NCI-H2107 treated with DMSO at 0.1 percent for 48 hours (cell line): ENCODE data around the gene TRIM46.
A peak's percentile ranks its signal among the peaks of the same experiment; 100 is the strongest.

ENCODE experiments used
- DNase-seq: peaks from one replicate; lab custom pipeline; 2025; ENCODE audit not compliant: unreplicated experiment; lab: John Stamatoyannopoulos, UW

TRIM46 gene

GRCh38 chr1:155170806-155171205, 2.8 kb upstream of the TRIM46 start:
- DNase-seq = no peak

DNA sequence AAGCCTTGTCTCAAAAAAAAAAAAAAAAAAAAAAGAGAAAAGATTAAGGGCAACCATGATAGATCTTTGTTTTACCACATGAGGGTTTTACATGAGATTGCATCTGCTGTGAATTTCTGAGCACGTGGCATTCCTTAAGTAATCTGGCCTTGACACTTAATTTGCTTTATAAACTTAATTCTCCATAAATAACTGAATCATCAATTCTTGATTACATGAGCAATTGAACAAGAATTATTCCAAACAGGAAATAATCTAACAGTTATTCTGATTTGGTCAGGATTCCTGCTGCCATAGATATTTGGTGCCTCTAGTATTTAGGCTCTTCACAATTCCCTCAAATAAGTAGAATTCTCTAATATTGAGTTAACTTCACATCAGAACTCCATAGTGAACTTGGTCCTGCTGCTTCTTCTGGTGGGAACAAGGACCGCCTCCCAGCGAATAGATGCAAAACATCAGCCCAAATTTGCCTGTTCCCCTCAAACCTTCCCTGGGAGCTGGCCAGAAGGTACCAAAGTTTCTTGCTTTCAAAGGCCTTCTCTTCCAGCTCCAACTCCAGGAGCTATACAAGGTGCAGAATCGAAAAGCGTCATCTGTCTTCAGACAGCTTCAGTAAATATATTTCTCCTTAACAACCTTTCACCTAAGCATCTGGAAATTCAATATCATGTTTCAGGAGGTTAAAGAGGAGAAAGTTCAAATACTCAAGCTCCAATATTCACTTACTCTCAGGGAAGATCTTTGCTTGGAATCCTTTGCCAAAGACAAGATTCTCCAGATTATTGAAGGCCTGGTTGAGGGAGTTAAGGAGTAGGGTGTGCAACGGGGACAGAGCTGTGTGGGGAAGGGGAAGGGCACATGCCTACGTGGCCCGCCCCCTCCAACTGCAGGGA, 1.6 kb upstream of the TRIM46 start:
- DNase-seq = no peak

- DNase-seq = peak; percentile 96
Measured at GRCh38 chr1:155172732-155173477, 744 bp upstream of the TRIM46 start, which contains the start of gene KRTCAP2. Gene KRTCAP2, minus strand, starts transcription at chr1:155173304. Its CDS starts 80 bp downstream, at chr1:155173224.

- DNase-seq = peak; percentile 58
Measured at GRCh38 chr1:155174324-155175280, 953 bp downstream of the TRIM46 start.

DNA sequence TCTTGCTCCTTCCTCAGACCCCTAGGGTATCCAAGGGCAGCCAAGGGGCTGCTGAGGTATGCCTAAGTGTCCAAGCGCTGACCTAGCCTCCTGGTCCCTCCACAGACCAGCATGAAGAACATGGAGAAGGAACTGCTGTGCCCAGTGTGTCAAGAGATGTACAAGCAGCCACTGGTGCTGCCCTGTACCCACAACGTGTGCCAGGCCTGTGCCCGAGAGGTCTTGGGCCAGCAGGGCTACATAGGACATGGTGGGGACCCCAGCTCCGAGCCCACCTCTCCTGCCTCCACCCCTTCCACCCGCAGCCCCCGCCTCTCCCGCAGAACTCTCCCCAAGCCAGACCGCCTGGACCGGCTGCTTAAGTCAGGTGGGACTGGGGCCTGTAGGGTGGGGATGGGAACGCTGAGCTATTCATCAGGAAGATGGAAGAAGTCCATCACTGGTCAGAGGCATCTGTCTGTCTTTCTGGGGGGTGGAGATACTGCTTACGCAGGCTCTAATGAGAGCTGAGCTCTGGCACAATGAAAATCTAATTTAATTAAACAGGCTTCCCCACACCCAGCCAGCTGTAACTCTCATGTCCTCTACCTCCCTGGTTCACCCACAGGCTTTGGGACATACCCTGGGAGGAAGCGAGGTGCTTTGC, 1.8 kb downstream of the TRIM46 start:
- DNase-seq = no peak

- peak; percentile 45 for DNase-seq
Measured at GRCh38 chr1:155175927-155176371, 2.3 kb downstream of the TRIM46 start.

GRCh38 chr1:155176544-155177071, 3.0 kb downstream of the TRIM46 start:
- DNase-seq = peak; percentile 67

DNA sequence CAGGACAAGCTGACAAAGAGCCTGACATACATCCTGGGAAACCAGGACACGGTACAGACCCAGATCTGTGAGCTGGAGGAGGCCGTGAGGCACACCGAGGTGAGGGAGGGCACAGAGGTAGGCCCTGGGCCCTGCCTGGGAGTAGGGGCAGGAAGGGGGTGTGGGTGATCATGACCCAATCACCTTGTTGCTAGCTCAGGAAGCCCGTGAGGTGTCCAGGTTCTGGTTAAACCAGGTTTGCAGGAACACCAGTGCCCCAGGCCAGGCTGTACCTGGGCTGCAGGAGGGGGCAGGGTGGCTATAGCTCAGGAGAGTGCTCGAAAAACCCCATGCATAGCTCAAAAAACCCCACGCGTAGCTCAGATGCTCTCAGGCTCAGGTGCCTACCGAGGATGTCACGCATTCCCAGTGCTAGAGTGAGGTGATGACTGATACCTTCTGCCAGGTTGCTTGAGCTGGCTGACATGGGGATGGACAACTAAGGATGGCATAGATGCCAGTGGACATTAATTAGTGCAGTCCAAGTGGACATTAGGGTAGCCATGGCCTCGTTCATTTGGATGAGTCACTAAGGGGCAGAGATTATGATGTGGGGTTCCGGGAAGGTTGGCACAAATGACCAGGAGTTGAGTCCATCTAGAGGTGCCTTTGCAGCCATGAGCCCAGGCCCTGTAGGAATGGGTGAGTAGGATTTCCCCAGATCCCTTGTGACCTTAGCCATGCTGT, 3.7 kb downstream of the TRIM46 start:
- DNase-seq = no peak

DNA sequence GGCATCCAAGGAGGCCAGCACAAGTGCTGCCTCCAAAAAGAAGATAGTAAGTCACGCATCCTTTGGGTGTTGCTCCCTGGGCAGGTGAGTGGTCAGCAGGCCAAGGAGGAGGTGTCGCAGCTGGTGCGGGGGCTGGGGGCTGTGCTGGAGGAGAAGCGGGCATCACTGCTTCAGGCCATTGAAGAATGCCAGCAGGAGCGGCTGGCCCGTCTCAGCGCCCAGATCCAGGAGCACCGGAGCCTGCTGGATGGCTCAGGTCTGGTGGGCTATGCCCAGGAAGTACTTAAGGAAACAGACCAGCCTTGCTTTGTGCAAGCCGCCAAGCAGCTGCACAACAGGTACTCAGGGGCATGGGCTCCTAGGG, 4.3 kb downstream of the TRIM46 start:
- no peak for DNase-seq

- no peak for DNase-seq
Measured at GRCh38 chr1:155178441-155179111, 4.9 kb downstream of the TRIM46 start.

GRCh38 chr1:155179112-155180031, 5.7 kb downstream of the TRIM46 start:
- DNase-seq = no peak

- no peak for DNase-seq
Measured at GRCh38 chr1:155181371-155182051, 7.9 kb downstream of the TRIM46 start.

GRCh38 chr1:155182052-155182550, 8.5 kb downstream of the TRIM46 start:
- DNase-seq = no peak

DNA sequence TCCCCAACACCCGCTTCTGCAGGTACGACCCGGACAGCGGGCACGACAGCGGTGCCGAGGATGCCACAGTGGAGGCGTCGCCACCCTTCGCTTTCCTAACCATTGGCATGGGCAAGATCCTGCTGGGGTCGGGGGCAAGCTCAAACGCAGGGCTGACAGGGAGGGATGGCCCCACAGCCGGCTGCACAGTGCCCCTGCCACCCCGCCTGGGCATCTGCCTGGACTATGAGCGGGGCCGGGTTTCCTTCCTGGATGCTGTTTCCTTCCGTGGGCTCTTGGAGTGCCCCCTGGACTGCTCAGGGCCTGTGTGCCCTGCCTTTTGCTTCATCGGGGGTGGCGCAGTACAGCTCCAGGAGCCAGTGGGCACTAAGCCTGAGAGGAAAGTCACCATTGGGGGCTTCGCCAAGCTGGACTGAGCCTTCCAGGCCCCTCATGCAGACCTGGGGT, 10.1 kb downstream of the TRIM46 start:
- DNase-seq = no peak

DNA sequence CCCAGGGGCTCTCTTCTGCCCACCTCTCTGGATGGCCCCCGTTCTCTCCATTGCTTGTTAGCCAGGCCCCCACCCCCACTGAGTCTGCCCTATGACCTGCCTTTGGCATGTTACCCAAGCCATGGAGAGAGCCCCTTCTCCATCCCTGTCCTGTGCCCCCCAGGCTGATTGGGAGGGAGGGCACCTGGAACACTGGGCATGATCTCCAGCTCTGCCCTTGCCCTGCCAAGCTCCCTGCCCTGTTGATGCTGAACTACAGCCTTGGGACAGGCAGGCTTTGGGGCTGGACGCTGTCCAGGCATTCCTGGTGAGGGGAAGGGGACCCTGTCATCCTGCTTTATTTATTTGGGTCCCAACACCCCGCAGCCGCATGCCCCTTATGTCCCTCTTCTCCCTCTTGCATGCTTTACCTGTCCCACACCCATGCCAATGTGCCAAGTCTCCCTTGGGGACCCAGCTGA, 10.7 kb downstream of the TRIM46 start:
- no peak for DNase-seq

DNA sequence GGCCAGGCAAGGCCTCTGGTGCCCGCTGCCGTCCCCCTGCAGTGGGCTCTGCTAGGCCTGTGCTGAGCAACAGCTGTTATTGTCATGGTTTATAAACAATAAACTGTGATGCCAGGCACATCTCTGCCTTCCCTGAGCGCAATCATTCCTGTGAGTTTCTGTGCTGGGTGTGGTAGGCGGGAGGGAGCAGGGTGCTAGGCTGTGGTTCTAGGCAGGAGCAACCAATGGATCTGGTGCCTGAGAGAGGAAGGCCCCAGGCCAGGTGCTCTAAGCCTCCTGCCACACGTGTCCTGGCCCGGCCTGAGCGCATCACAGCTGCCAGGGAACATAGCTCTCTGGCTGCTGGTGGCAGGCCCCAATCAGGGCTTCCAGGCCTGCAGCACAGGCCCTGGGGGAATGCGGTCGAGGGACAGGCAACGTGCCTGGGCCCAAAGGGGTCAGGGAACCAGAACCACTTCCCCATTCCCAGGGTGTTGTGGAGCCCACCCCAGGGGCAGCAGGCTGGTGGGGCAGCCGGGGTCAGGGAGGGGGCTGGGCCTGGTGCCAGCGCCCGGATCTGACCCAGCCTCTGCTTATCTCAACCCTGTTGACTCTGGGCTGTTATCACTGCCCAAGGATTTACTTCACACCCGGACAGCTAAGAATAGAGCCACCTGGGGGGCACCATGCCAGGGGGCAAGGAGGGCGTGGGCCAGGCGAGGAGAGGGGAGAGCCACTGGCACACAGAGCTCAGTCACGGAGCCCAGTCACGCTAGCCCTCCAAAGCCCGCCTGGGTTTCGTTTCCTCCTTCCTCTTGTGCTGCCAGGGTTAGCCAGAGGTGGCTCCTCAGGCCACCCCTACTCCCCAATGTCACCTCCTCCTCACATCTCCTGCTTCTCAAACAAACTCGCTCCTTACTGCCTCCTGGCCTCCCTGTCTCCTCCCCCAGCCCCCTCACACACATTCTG, 11.5 kb downstream of the TRIM46 start:
- DNase-seq = no peak
